ENCODE results near the gene PTPRN2.

DNA sequence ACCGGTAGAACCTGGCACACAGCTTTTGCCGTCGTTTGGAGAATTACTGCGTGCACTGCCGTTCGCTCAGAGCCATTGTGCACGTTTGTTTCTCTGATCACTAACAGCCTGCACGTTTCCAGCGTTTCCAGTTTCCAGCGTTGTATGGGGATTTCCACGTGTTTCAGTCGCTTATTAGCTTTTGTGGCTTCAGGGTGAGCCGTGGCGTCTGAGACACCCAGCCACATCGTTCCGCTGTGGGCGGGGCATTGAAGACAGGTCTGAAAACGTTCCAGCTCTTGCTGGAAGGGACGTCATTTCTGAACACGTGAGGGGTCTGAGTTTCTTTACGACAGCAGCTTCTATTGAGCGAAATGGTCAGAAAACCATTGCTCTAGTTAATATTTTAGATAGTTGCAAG lies 1086.0 kb downstream of the PTPRN2 start:
- TF ChIP-seq CTCF (IDR thresholded peaks at IDR 0.05; ENCODE audit: control extremely low read depth in 1 of 3, insufficient read depth in 1 of 3, low read depth in 1 of 3, low read length in 3 of 3) (no peak), TEAD4 (IDR thresholded peaks at IDR 0.05; ENCODE audit: low read depth, low read length) (no peak), YY1 (IDR thresholded peaks at IDR 0.05; ENCODE audit: low read depth, low read length) (no peak), POLR2AphosphoS5 (IDR thresholded peaks at IDR 0.05; ENCODE audit: low read depth, low read length) (no peak), POLR2A (IDR thresholded peaks at IDR 0.05; ENCODE audit: control extremely low read depth in 1 of 2, low read depth in 2 of 2, low read length in 2 of 2) (no peak), SP1 (IDR thresholded peaks at IDR 0.05; ENCODE audit: low read depth, low read length) (no peak), RAD21 (IDR thresholded peaks at IDR 0.05 in 1 of 2, conservative IDR thresholded peaks at IDR 0.05 in 1 of 2; ENCODE audit: low read depth in 2 of 2, low read length in 2 of 2) (no peak)
- TF ChIP-seq, protein P1, sequence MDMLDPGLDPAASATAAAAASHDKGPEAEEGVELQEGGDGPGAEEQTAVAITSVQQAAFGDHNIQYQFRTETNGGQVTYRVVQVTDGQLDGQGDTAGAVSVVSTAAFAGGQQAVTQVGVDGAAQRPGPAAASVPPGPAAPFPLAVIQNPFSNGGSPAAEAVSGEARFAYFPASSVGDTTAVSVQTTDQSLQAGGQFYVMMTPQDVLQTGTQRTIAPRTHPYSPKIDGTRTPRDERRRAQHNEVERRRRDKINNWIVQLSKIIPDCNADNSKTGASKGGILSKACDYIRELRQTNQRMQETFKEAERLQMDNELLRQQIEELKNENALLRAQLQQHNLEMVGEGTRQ (IDR thresholded peaks at IDR 0.05; ENCODE audit: low read length), result no peak

Data from H1 (cell line).